Measurements from ENCODE around the gene LMOD1.

DNA sequence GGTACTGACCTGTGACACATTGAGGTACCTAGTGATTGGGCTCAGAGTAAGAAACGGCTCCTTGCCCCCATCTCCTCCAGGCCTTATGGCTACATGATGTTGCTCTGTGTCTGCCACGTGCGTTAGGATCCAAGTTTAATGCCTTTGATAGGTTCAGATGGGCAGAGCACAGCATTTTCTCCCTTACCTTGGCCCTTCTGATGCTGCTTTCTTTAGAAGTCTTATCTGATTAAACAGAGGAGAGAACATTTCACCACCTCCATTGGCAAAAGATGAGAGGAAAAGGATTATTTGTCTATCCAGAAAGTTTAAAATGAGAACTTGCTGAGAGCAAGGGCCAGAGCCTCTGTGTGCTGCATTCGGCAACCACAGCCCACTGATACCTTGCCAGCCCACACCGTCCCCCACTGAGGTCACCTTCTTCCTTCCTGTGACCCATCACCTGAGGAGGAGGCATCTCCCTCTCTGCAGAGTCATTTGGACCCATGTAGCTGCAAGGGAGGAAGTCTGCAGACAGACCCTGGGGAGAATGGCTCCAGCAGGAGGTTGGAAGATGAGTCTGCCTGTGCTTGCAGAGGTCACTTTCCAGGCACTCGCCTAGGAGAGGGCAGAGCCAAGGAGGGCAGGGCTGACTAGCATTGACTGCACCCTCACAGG is 41.0 kb downstream of the LMOD1 start:
- no peak for TF ChIP-seq POLR2A (IDR thresholded peaks at IDR 0.05; ENCODE audit: low read depth, low read length)
- TF ChIP-seq POLR2AphosphoS5 (IDR thresholded peaks at IDR 0.05; ENCODE audit: low read depth, low read length), result no peak
- TF ChIP-seq TAF1 (IDR thresholded peaks at IDR 0.05; ENCODE audit: borderline replicate concordance, low read depth, low read length), result no peak

Data from GM12892 (cell line).